ENCODE data around the gene UGT1A8. TPM values are rescaled to one million over a fixed set of nuclear protein-coding genes. Genes with fewer than 3 reads are reported as not detected.

The UGT1A8 gene
- total RNA-seq, 1 donor from 2014 or later, result not detected

GRCh38 chr2:233600386-233600785, 17.0 kb upstream of the UGT1A8 start:
- peaks cover 2% of the 10 kb centered on the region for H3K9me3 Mint-ChIP-seq (ENCODE audit: unreplicated experiment)
- H3K36me3 Mint-ChIP-seq (ENCODE audit: unreplicated experiment), result peaks cover 3% of the 10 kb centered on the region
- no peak overlapping the region for H3K4me3 Mint-ChIP-seq (ENCODE audit: unreplicated experiment)
- DNase-seq, result no peak
- no peak for TF ChIP-seq CTCF (IDR thresholded peaks at IDR 0.05; ENCODE audit: partially characterized antibody, unreplicated experiment)
- no peak overlapping the region for H3K27ac Mint-ChIP-seq (ENCODE audit: unreplicated experiment)
- H3K27me3 Mint-ChIP-seq (ENCODE audit: unreplicated experiment), result no peaks in the 10 kb centered on the region
- peaks cover 8% of the 10 kb centered on the region for H3K4me1 Mint-ChIP-seq (ENCODE audit: low read depth, unreplicated experiment)

GRCh38 chr2:233602076-233602475, 15.4 kb upstream of the UGT1A8 start:
- no peak for TF ChIP-seq CTCF (IDR thresholded peaks at IDR 0.05; ENCODE audit: partially characterized antibody, unreplicated experiment)
- H3K27me3 Mint-ChIP-seq (ENCODE audit: unreplicated experiment), result no peaks in the 10 kb centered on the region
- peaks cover 2% of the 10 kb centered on the region for H3K9me3 Mint-ChIP-seq (ENCODE audit: unreplicated experiment)
- DNase-seq, result no peak
- peaks cover 8% of the 10 kb centered on the region for H3K4me1 Mint-ChIP-seq (ENCODE audit: low read depth, unreplicated experiment)
- H3K27ac Mint-ChIP-seq (ENCODE audit: unreplicated experiment), result no peak overlapping the region
- no peak overlapping the region for H3K4me3 Mint-ChIP-seq (ENCODE audit: unreplicated experiment)
- H3K36me3 Mint-ChIP-seq (ENCODE audit: unreplicated experiment), result no peaks in the 10 kb centered on the region

DNA sequence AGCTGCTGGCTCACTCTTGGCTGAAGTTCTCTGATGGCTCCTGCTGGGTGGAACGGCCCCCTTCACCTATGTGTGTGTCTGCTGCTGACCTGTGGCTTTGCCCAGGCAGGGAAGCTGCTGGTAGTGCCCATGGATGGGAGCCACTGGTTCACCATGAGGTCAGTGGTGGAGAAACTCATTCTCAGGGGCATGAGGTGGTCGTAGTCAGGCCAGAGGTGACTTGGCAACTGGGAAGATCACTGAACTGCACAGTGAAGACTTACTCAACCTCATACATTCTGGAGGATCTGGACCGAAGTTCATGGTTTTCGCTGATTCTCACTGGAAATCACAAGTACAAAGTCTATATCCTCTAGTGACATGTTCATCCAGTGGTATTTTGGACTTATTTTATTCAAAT, 13.9 kb upstream of the UGT1A8 start:
- H3K4me3 Mint-ChIP-seq (ENCODE audit: unreplicated experiment), result no peak overlapping the region
- no peaks in the 10 kb centered on the region for H3K27me3 Mint-ChIP-seq (ENCODE audit: unreplicated experiment)
- no peak for TF ChIP-seq CTCF (IDR thresholded peaks at IDR 0.05; ENCODE audit: partially characterized antibody, unreplicated experiment)
- DNase-seq, result no peak
- H3K36me3 Mint-ChIP-seq (ENCODE audit: unreplicated experiment), result no peaks in the 10 kb centered on the region
- H3K27ac Mint-ChIP-seq (ENCODE audit: unreplicated experiment), result no peak overlapping the region
- peaks cover 2% of the 10 kb centered on the region for H3K9me3 Mint-ChIP-seq (ENCODE audit: unreplicated experiment)
- peaks cover 8% of the 10 kb centered on the region for H3K4me1 Mint-ChIP-seq (ENCODE audit: low read depth, unreplicated experiment)

- H3K27me3 Mint-ChIP-seq (ENCODE audit: unreplicated experiment), result no peaks in the 10 kb centered on the region
- H3K27ac Mint-ChIP-seq (ENCODE audit: unreplicated experiment), result no peak overlapping the region
- DNase-seq, result no peak
- peaks cover 2% of the 10 kb centered on the region for H3K9me3 Mint-ChIP-seq (ENCODE audit: unreplicated experiment)
- no peaks in the 10 kb centered on the region for H3K36me3 Mint-ChIP-seq (ENCODE audit: unreplicated experiment)
- no peak overlapping the region for H3K4me3 Mint-ChIP-seq (ENCODE audit: unreplicated experiment)
- TF ChIP-seq CTCF (IDR thresholded peaks at IDR 0.05; ENCODE audit: partially characterized antibody, unreplicated experiment), result no peak
- peaks cover 8% of the 10 kb centered on the region for H3K4me1 Mint-ChIP-seq (ENCODE audit: low read depth, unreplicated experiment)
These were observed 12.6 kb upstream of the UGT1A8 start for GRCh38 chr2:233604826-233605225.

DNA sequence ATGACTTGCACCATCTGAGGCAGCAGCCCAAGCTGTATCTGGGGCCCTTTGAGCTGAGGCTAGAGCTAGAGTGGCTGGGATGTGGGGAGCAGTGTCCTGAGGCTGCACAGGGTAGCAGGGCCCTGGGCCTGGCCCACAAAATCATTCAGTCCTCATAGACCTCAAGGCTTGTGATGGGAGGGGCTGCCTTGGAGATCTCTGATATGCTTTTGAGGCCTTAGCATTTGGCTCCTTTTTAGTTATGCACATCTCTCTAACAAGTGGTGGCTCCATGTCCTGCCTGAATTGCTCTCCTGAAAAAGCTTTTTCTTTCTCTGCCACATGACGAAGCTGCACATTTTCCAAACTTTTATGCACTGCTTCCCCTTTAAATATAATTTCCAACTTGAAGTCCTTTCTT, 11.8 kb upstream of the UGT1A8 start:
- Mint-ChIP-seq H3K27ac (ENCODE audit: unreplicated experiment) (no peak overlapping the region), H3K4me1 (ENCODE audit: low read depth, unreplicated experiment) (peaks cover 8% of the 10 kb centered on the region), H3K27me3 (ENCODE audit: unreplicated experiment) (no peaks in the 10 kb centered on the region), H3K9me3 (ENCODE audit: unreplicated experiment) (peaks cover 2% of the 10 kb centered on the region), H3K4me3 (ENCODE audit: unreplicated experiment) (no peak overlapping the region), H3K36me3 (ENCODE audit: unreplicated experiment) (peaks cover 4% of the 10 kb centered on the region)
- DNase-seq, result no peak
- no peak for TF ChIP-seq CTCF (IDR thresholded peaks at IDR 0.05; ENCODE audit: partially characterized antibody, unreplicated experiment)

Data from glutamatergic neuron (in vitro differentiated cells).